Neural crest cell (in vitro differentiated cells): Measurements from ENCODE around the gene COQ8B. TPM values are rescaled to one million over a fixed set of nuclear protein-coding genes. Genes with fewer than 3 reads are reported as not detected.

Experiments used
- DNase-seq: peaks from one replicate; pipeline ENCODE4 v3.0.0; 2021; ENCODE audit warnings: low read depth, mixed read lengths, low spot score
- H3K27ac Mint-ChIP-seq: one replicate; pipeline ENCODE4 v1.8.0; 2021; ENCODE audit warnings: mild to moderate bottlenecking, mixed read lengths; ENCODE audit not compliant: unreplicated experiment
- H3K27me3 Mint-ChIP-seq: 2 replicates; pipeline ENCODE4 v1.8.0; 2021; ENCODE audit warnings: low read depth, mild to moderate bottlenecking, mixed read lengths
- H3K36me3 Mint-ChIP-seq: 2 replicates; pipeline ENCODE4 v1.8.0; 2021; ENCODE audit warnings: low read depth, mild to moderate bottlenecking, mixed read lengths
- H3K4me1 Mint-ChIP-seq: 2 replicates; pipeline ENCODE4 v1.8.0; 2021; ENCODE audit warnings: mixed read lengths
- H3K4me3 Mint-ChIP-seq: one replicate; pipeline ENCODE4 v1.8.0; 2021; ENCODE audit warnings: mild to moderate bottlenecking, mixed read lengths
- H3K9me3 Mint-ChIP-seq: 2 replicates; pipeline ENCODE4 v1.8.0; 2021; ENCODE audit warnings: mixed read lengths
- CTCF ChIP-seq: fragments of 200-600 bp; sonication (generic); conservative IDR thresholded peaks from 2 replicates; pipeline ENCODE4 v1.5.0; 2021; ENCODE audit warnings: antibody characterized with exemption, mild to moderate bottlenecking
- total RNA-seq: library from RNA; stranded (reverse); gene quantifications from 2 replicates; pipeline ENCODE4 v1.2.1, GENCODE V29; 2021

COQ8B gene
- total RNA-seq, 1 donor from 2014 or later, result 45.1 TPM

- Mint-ChIP-seq H3K4me3 (no peak overlapping the region), H3K9me3 (no peaks in the 10 kb centered on the region), H3K27ac (no peak overlapping the region), H3K4me1 (peaks cover 20% of the 10 kb centered on the region), H3K36me3 (peaks cover 39% of the 10 kb centered on the region), H3K27me3 (no peaks in the 10 kb centered on the region)
- DNase-seq, result no peak
- no peak for TF ChIP-seq CTCF
These were observed 42.7 kb upstream of the COQ8B start for GRCh38 chr19:40759352-40759751.

- no peak for TF ChIP-seq CTCF
- Mint-ChIP-seq H3K9me3 (no peaks in the 10 kb centered on the region), H3K4me3 (no peak overlapping the region), H3K27me3 (no peaks in the 10 kb centered on the region), H3K4me1 (peaks cover 23% of the 10 kb centered on the region), H3K36me3 (peaks cover 35% of the 10 kb centered on the region), H3K27ac (no peak overlapping the region)
- no peak for DNase-seq
These were observed 41.8 kb upstream of the COQ8B start for GRCh38 chr19:40758491-40758890.

- Mint-ChIP-seq H3K27ac (no peak overlapping the region), H3K36me3 (peaks cover 34% of the 10 kb centered on the region), H3K9me3 (no peaks in the 10 kb centered on the region), H3K4me3 (peak overlapping the region; percentile 77), H3K4me1 (peaks cover 31% of the 10 kb centered on the region), H3K27me3 (no peaks in the 10 kb centered on the region)
- TF ChIP-seq CTCF, result no peak
- DNase-seq, result no peak
These were observed 39.9 kb upstream of the COQ8B start for GRCh38 chr19:40756502-40757110.

- H3K9me3 Mint-ChIP-seq, result no peaks in the 10 kb centered on the region
- peak overlapping the region; percentile 71 for H3K27ac Mint-ChIP-seq
- TF ChIP-seq CTCF, result no peak
- H3K4me1 Mint-ChIP-seq, result peaks cover 33% of the 10 kb centered on the region
- no peaks in the 10 kb centered on the region for H3K27me3 Mint-ChIP-seq
- H3K4me3 Mint-ChIP-seq, result peak overlapping the region; percentile 71
- no peak for DNase-seq
- H3K36me3 Mint-ChIP-seq, result peaks cover 34% of the 10 kb centered on the region
These were observed 39.1 kb upstream of the COQ8B start for GRCh38 chr19:40755791-40756190.

- Mint-ChIP-seq H3K36me3 (peaks cover 31% of the 10 kb centered on the region), H3K27ac (no peak overlapping the region), H3K4me1 (peaks cover 38% of the 10 kb centered on the region), H3K27me3 (peaks cover 4% of the 10 kb centered on the region), H3K9me3 (no peaks in the 10 kb centered on the region), H3K4me3 (peak overlapping the region; percentile 71)
- TF ChIP-seq CTCF, result no peak
- no peak for DNase-seq
These were observed 38.5 kb upstream of the COQ8B start for GRCh38 chr19:40755248-40755624.
